HEK293T (cell line): ENCODE results near the gene PRKAR2A.

Experiments
- ARNT ChIP-seq: fragments of 450-650 bp; IDR thresholded peaks from 2 replicates; pipeline ENCODE4 v1.6.1; 2017; ENCODE audit warnings: mild to moderate bottlenecking
- ELF4 ChIP-seq: fragments of 450-650 bp; IDR thresholded peaks from 2 replicates; pipeline ENCODE4 v1.6.1; 2017; ENCODE audit warnings: antibody characterized with exemption
- FOXM1 ChIP-seq: fragments of 450-650 bp; IDR thresholded peaks from 2 replicates; pipeline ENCODE4 v1.6.1; 2017; ENCODE audit warnings: mild to moderate bottlenecking, borderline replicate concordance
- LEF1 ChIP-seq: fragments of 450-650 bp; IDR thresholded peaks from 2 replicates; pipeline ENCODE4 v1.6.1; 2017; ENCODE audit warnings: mild to moderate bottlenecking, borderline replicate concordance
- SP1 ChIP-seq: fragments of 450-650 bp; IDR thresholded peaks from 2 replicates; pipeline ENCODE4 v1.6.1; 2017
- SUZ12 ChIP-seq: fragments of 450-650 bp; IDR thresholded peaks from 2 replicates; pipeline ENCODE4 v1.6.1; 2016; ENCODE audit warnings: mild to moderate bottlenecking
- TF ChIP-seq, protein P1 (sequence below): fragments of 450-650 bp; IDR thresholded peaks from 2 replicates; pipeline ENCODE4 v1.6.1; 2016

DNA sequence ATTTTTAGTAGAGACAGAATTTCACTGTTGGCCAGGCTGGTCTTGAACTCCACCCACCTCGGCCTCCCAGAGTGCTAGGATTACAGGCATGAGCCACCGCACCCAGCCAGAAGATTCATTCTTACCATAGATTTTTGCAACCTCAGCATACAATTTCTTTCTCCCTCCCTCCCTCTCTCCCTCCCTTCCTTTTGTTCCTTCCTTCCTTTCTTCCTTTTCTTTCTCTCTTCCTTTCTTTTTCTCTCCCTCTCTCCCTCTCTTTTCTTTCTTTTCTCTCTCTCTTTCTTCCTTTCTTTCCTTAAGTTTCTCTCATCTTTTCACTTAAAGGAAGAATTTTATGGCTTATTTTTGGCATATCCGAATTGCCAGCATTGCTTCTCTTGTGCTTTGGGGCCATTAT is 58.0 kb downstream of the PRKAR2A start:
- no peak for TF ChIP-seq ARNT
- TF ChIP-seq LEF1 = no peak
- TF ChIP-seq FOXM1 = no peak
- TF ChIP-seq SUZ12 = no peak
- no peak for TF ChIP-seq ELF4
- TF ChIP-seq SP1 = no peak
- TF ChIP-seq, protein P1, sequence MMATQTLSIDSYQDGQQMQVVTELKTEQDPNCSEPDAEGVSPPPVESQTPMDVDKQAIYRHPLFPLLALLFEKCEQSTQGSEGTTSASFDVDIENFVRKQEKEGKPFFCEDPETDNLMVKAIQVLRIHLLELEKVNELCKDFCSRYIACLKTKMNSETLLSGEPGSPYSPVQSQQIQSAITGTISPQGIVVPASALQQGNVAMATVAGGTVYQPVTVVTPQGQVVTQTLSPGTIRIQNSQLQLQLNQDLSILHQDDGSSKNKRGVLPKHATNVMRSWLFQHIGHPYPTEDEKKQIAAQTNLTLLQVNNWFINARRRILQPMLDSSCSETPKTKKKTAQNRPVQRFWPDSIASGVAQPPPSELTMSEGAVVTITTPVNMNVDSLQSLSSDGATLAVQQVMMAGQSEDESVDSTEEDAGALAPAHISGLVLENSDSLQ = no peak
